GM12875 (cell line): ENCODE data around the gene TMPRSS4.

Source experiments
- H3K4me3 ChIP-seq: one replicate; pipeline ENCODE4 v1.5.1; 2011; ENCODE audit warnings: low read depth, low read length, control low read depth
- CTCF ChIP-seq: IDR thresholded peaks from 2 replicates; pipeline ENCODE4 v1.5.1; 2011; ENCODE audit warnings: low read depth, mild to moderate bottlenecking, control low read depth, inconsistent platforms, low read length, moderate library complexity, borderline replicate concordance; ENCODE audit not compliant: insufficient read depth

TMPRSS4 gene

DNA sequence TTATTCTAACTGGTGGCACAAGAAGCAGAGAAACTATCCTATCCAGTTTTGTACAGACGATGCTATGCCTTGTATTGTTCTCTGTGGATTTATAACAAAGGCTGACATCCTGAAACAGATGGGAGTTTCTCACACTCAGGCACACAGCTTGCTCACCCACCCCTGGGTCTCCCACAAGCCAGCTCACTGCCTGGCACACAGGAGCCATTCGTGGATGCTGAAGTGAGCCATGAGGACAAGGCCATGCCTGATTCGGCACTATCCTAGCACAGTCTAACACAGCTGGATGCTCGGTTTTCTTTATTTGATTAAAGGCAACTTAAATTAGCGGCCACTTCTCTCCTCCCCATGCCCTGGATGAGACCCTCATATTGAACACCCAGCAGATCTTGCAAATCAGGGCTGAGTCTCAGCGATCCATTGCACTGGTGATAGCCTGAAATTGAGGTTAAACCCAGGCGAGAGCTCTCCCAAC is 25.7 kb upstream of the TMPRSS4 start:
- H3K4me3 ChIP-seq, result no peak overlapping the region
- TF ChIP-seq CTCF, result no peak

GRCh38 chr11:118051611-118052461 is 25.0 kb upstream of the TMPRSS4 start:
- TF ChIP-seq CTCF, result no peak
- no peak overlapping the region for H3K4me3 ChIP-seq

- no peak for TF ChIP-seq CTCF
- no peak overlapping the region for H3K4me3 ChIP-seq
Measured at GRCh38 chr11:118052581-118053206, 24.2 kb upstream of the TMPRSS4 start.

- no peak overlapping the region for H3K4me3 ChIP-seq
- no peak for TF ChIP-seq CTCF
Measured at GRCh38 chr11:118054712-118055640, 21.9 kb upstream of the TMPRSS4 start.

DNA sequence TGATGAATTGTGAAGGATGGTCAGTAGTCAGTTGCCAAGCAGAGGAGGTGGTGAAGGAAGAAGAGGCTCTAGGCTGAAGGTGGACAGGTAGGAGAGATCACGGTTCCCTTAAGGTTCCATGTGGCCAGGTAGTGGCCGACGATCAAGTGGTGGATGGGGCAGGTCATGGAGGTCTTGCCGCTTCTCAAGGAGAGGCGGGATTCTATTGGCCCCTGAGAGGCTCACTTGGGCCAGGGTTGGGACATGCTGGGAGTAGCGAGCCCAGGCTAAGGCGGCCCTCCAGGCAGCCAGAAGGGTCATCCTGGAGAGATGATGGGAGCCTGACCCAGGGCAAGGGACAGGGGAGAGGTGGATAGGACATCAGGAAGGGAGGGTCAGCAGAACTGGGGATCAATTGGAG is 20.9 kb upstream of the TMPRSS4 start:
- H3K4me3 ChIP-seq, result no peak overlapping the region
- no peak for TF ChIP-seq CTCF

GRCh38 chr11:118056806-118057205 is 20.1 kb upstream of the TMPRSS4 start:
- H3K4me3 ChIP-seq, result no peak overlapping the region
- TF ChIP-seq CTCF, result no peak
